ENCODE measurements around the gene IVL.

IVL gene

GRCh38 chr1:152946248-152946647 lies 37.9 kb downstream of the IVL start:
- Histone ChIP-seq H3K4me3 (ENCODE audit: low read length, poor library complexity, severe bottlenecking) (no peak overlapping the region), H3K9ac (ENCODE audit: low read depth, low read length, poor library complexity, severe bottlenecking) (no peak overlapping the region), H3K9me2 (replicated peaks; ENCODE audit: low read depth, low read length) (no peaks in the 10 kb centered on the region), H3K9me3 (ENCODE audit: insufficient read depth, low read depth, low read length) (no peaks in the 10 kb centered on the region), H3K79me2 (ENCODE audit: insufficient read depth, low read length) (no peaks in the 10 kb centered on the region), H3F3A (ENCODE audit: low read depth) (no peaks in the 10 kb centered on the region), H3K36me3 (ENCODE audit: insufficient read depth, low read length) (no peaks in the 10 kb centered on the region), H3K4me1 (ENCODE audit: insufficient read depth, low read length, poor library complexity, severe bottlenecking) (no peaks in the 10 kb centered on the region), H3K4me2 (ENCODE audit: low read depth, low read length, poor library complexity, severe bottlenecking) (no peak overlapping the region), H2AFZ (ENCODE audit: low read length) (no peak overlapping the region), H4K20me1 (ENCODE audit: insufficient read depth, low read length, poor library complexity, severe bottlenecking) (no peaks in the 10 kb centered on the region), H3K27me3 (ENCODE audit: insufficient read depth, low read length, poor library complexity, severe bottlenecking) (no peaks in the 10 kb centered on the region)
- TF ChIP-seq EZH2phosphoT487 (IDR thresholded peaks at IDR 0.05; ENCODE audit: borderline replicate concordance) (no peak), CTCF (conservative IDR thresholded peaks at IDR 0.05; ENCODE audit: low read length) (no peak)

- Histone ChIP-seq H3K9ac (ENCODE audit: low read depth, low read length, poor library complexity, severe bottlenecking) (no peak within 1 kb of the TSS), H3F3A (ENCODE audit: low read depth) (no peaks in the 10 kb centered on the region), H3K4me1 (ENCODE audit: insufficient read depth, low read length, poor library complexity, severe bottlenecking) (no peaks in the 10 kb centered on the region), H3K36me3 (ENCODE audit: insufficient read depth, low read length) (no peaks in the 10 kb centered on the region), H3K27me3 (ENCODE audit: insufficient read depth, low read length, poor library complexity, severe bottlenecking) (no peaks in the 10 kb centered on the region), H2AFZ (ENCODE audit: low read length) (no peak within 1 kb of the TSS), H3K4me2 (ENCODE audit: low read depth, low read length, poor library complexity, severe bottlenecking) (no peak within 1 kb of the TSS), H3K9me2 (replicated peaks; ENCODE audit: low read depth, low read length) (no peaks in the 10 kb centered on the region), H3K79me2 (ENCODE audit: insufficient read depth, low read length) (no peaks in the 10 kb centered on the region), H4K20me1 (ENCODE audit: insufficient read depth, low read length, poor library complexity, severe bottlenecking) (no peaks in the 10 kb centered on the region), H3K9me3 (ENCODE audit: insufficient read depth, low read depth, low read length) (no peaks in the 10 kb centered on the region), H3K4me3 (ENCODE audit: low read length, poor library complexity, severe bottlenecking) (no peak within 1 kb of the TSS)
- no peak for TF ChIP-seq CTCF (conservative IDR thresholded peaks at IDR 0.05; ENCODE audit: low read length)
These were observed 38.4 kb downstream of the IVL start, which contains the start of gene SPRR5 for GRCh38 chr1:152946651-152947256. TSS of gene SPRR5 (plus strand) at chr1:152947206. CDS start at chr1:152948555, 1,349 bp downstream.

GRCh38 chr1:152951711-152952110 lies 43.4 kb downstream of the IVL start:
- Histone ChIP-seq H3K4me2 (ENCODE audit: low read depth, low read length, poor library complexity, severe bottlenecking) (no peak overlapping the region), H3K4me1 (ENCODE audit: insufficient read depth, low read length, poor library complexity, severe bottlenecking) (no peaks in the 10 kb centered on the region), H3K27me3 (ENCODE audit: insufficient read depth, low read length, poor library complexity, severe bottlenecking) (no peaks in the 10 kb centered on the region), H3K9ac (ENCODE audit: low read depth, low read length, poor library complexity, severe bottlenecking) (no peak overlapping the region), H3K9me3 (ENCODE audit: insufficient read depth, low read depth, low read length) (no peaks in the 10 kb centered on the region), H3K9me2 (replicated peaks; ENCODE audit: low read depth, low read length) (no peaks in the 10 kb centered on the region), H3F3A (ENCODE audit: low read depth) (no peaks in the 10 kb centered on the region), H4K20me1 (ENCODE audit: insufficient read depth, low read length, poor library complexity, severe bottlenecking) (no peaks in the 10 kb centered on the region), H3K4me3 (ENCODE audit: low read length, poor library complexity, severe bottlenecking) (no peak overlapping the region), H3K79me2 (ENCODE audit: insufficient read depth, low read length) (no peaks in the 10 kb centered on the region), H3K36me3 (ENCODE audit: insufficient read depth, low read length) (no peaks in the 10 kb centered on the region), H2AFZ (ENCODE audit: low read length) (no peak overlapping the region)
- TF ChIP-seq EZH2phosphoT487 (IDR thresholded peaks at IDR 0.05; ENCODE audit: borderline replicate concordance) (no peak), CTCF (conservative IDR thresholded peaks at IDR 0.05; ENCODE audit: low read length) (no peak)
